Measurements from ENCODE around the gene STX1A.

The STX1A gene

GRCh38 chr7:73718905-73719805 is at the start of gene STX1A:
Gene STX1A, minus strand, starts transcription at chr7:73719669. Its CDS starts 38 bp downstream, at chr7:73719631.
- no peak for DNase-seq (ENCODE audit: low spot score)

- no peak for DNase-seq (ENCODE audit: low spot score)
These were observed 49.4 kb upstream of the STX1A start for GRCh38 chr7:73768641-73769480.

- no peak for DNase-seq (ENCODE audit: low spot score)
These were observed 47.2 kb upstream of the STX1A start for GRCh38 chr7:73766556-73767229.

GRCh38 chr7:73762659-73762999 is 43.2 kb upstream of the STX1A start:
- DNase-seq (ENCODE audit: low spot score): no peak

GRCh38 chr7:73761854-73762658 is 42.6 kb upstream of the STX1A start:
- DNase-seq (ENCODE audit: low spot score): no peak

GRCh38 chr7:73758581-73759138 is 39.2 kb upstream of the STX1A start:
- no peak for DNase-seq (ENCODE audit: low spot score)

- DNase-seq (ENCODE audit: low spot score): no peak
These were observed 30.7 kb upstream of the STX1A start for GRCh38 chr7:73749931-73750776.

GRCh38 chr7:73746378-73746777 is 26.9 kb upstream of the STX1A start:
- DNase-seq (ENCODE audit: low spot score): no peak

- peak; percentile 1 for DNase-seq (ENCODE audit: low spot score)
These were observed 23.5 kb upstream of the STX1A start for GRCh38 chr7:73742753-73743641.

GRCh38 chr7:73742338-73742752 is 22.9 kb upstream of the STX1A start:
- DNase-seq (ENCODE audit: low spot score): no peak

- peak; percentile 1 for DNase-seq (ENCODE audit: low spot score)
These were observed 22.1 kb upstream of the STX1A start for GRCh38 chr7:73741600-73741999.

GRCh38 chr7:73740771-73741170 is 21.3 kb upstream of the STX1A start:
- peak; percentile 5 for DNase-seq (ENCODE audit: low spot score)

- DNase-seq (ENCODE audit: low spot score): no peak
These were observed 20.7 kb upstream of the STX1A start for GRCh38 chr7:73740212-73740611.

- no peak for DNase-seq (ENCODE audit: low spot score)
These were observed 19.9 kb upstream of the STX1A start for GRCh38 chr7:73739387-73739767.

- DNase-seq (ENCODE audit: low spot score): peak; percentile 94
These were observed 19.3 kb upstream of the STX1A start, which contains the start of gene ABHD11 for GRCh38 chr7:73738612-73739386. Gene ABHD11, minus strand, starts transcription at chr7:73738802. Its CDS starts 32 bp downstream, at chr7:73738770.

- peak; percentile 57 for DNase-seq (ENCODE audit: low spot score)
These were observed 18.7 kb upstream of the STX1A start for GRCh38 chr7:73738220-73738611.

- DNase-seq (ENCODE audit: low spot score): no peak
These were observed 18.2 kb upstream of the STX1A start for GRCh38 chr7:73737491-73738219.

GRCh38 chr7:73736885-73737284 is 17.4 kb upstream of the STX1A start:
- no peak for DNase-seq (ENCODE audit: low spot score)
